NB4 (cell line): ENCODE measurements around the gene ZNF430.

Source experiments
- CTCF ChIP-seq: IDR thresholded peaks from one replicate; pipeline ENCODE4 v1.5.1; 2012; ENCODE audit warnings: low read depth, low read length
- MAX ChIP-seq: IDR thresholded peaks from 2 replicates; pipeline ENCODE4 v1.6.1; 2011; ENCODE audit warnings: low read depth, low read length

GRCh38 chr19:21109116-21109515 is 88.7 kb downstream of the ZNF430 start:
- TF ChIP-seq CTCF (no peak), MAX (no peak)
